ENCODE results near the gene CENPL.

Gene CENPL

DNA sequence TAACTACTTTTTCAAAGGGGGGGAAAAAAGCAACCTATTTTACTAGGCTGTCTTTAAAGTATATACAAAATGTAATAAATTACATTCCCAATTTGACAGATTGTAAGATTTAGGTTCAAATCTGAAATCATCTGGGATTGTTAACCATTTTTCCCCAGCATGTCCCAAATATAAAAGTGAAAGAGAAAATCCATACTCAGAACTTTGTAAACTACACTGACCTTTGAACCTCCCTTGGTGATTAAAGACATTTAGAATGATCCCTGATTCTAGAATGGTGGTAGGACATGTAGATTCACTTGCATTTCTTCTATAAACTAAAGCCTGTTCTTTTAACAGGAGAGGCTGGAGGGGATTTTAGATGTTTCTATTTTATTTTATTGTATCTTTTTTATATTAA is 70.9 kb downstream of the CENPL start:
- DNase-seq, result no peak
